ENCODE data around the gene FBXO40.

DNA sequence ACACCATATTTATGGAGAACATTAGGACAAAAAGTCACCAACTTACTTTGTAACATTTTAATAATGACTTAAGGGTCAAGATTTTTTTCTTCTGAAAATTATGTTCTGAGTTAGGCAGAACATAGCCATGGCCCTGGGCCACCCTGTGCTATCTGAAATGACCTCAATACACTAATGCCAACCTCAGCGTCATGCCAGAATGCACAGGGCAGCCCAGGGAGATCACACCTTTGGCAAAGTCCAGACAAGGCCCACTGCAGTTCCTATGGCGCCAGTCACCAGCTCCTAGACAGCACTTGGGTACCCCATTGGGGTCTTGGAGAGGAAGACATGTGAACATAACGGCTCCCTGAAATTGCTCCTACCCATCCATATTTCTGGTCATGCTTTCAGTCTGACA, 34.4 kb downstream of the FBXO40 start:
- TF ChIP-seq EP300 (IDR thresholded peaks at IDR 0.05) (no peak), POLR2A (IDR thresholded peaks at IDR 0.05) (no peak), POLR2AphosphoS5 (IDR thresholded peaks at IDR 0.05) (no peak)
- TF ChIP-seq, protein P1, sequence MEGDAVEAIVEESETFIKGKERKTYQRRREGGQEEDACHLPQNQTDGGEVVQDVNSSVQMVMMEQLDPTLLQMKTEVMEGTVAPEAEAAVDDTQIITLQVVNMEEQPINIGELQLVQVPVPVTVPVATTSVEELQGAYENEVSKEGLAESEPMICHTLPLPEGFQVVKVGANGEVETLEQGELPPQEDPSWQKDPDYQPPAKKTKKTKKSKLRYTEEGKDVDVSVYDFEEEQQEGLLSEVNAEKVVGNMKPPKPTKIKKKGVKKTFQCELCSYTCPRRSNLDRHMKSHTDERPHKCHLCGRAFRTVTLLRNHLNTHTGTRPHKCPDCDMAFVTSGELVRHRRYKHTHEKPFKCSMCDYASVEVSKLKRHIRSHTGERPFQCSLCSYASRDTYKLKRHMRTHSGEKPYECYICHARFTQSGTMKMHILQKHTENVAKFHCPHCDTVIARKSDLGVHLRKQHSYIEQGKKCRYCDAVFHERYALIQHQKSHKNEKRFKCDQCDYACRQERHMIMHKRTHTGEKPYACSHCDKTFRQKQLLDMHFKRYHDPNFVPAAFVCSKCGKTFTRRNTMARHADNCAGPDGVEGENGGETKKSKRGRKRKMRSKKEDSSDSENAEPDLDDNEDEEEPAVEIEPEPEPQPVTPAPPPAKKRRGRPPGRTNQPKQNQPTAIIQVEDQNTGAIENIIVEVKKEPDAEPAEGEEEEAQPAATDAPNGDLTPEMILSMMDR (IDR thresholded peaks at IDR 0.05) = no peak

All from stomach (tissue), 4 donors.